Loucy (cell line): Measurements from ENCODE around the gene RHBG.

Source experiments
- EZH2phosphoT487 ChIP-seq: fragments of 200-600 bp; IDR thresholded peaks from 2 replicates; pipeline ENCODE4 v1.6.1; 2018; ENCODE audit warnings: antibody characterized with exemption, mild to moderate bottlenecking, moderate library complexity, borderline replicate concordance
- TF ChIP-seq, protein P1 (sequence below): fragments of 200-600 bp; sonication (generic); conservative IDR thresholded peaks from 2 replicates; pipeline ENCODE4 v1.5.1; 2014; ENCODE audit warnings: mild to moderate bottlenecking, antibody characterized with exemption, low read length

DNA sequence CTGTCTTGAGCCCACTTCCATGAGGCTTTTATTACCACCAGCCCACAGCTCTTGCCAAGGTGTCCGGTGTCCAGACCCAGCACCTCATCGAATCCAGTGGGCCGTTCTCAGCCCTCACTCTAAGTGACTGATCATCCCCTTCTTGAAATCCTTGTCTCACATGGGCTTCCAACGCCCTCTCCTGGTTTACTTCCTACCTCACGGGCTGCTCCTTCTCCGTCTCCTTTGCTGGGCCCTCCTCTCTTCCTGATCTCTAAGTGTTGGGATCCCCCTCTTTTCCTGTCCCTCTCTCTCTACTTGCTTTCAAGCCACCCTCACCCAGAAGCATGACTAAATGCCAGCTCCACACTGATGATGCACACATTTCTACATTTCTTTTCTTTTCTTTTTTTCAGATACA, 9.0 kb upstream of the RHBG start:
- TF ChIP-seq, protein P1, sequence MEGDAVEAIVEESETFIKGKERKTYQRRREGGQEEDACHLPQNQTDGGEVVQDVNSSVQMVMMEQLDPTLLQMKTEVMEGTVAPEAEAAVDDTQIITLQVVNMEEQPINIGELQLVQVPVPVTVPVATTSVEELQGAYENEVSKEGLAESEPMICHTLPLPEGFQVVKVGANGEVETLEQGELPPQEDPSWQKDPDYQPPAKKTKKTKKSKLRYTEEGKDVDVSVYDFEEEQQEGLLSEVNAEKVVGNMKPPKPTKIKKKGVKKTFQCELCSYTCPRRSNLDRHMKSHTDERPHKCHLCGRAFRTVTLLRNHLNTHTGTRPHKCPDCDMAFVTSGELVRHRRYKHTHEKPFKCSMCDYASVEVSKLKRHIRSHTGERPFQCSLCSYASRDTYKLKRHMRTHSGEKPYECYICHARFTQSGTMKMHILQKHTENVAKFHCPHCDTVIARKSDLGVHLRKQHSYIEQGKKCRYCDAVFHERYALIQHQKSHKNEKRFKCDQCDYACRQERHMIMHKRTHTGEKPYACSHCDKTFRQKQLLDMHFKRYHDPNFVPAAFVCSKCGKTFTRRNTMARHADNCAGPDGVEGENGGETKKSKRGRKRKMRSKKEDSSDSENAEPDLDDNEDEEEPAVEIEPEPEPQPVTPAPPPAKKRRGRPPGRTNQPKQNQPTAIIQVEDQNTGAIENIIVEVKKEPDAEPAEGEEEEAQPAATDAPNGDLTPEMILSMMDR = no peak
- no peak for TF ChIP-seq EZH2phosphoT487
